Measurements from ENCODE around the gene ADAMTS2. TPM values are rescaled to one million over a fixed set of nuclear protein-coding genes. Genes with fewer than 3 reads are reported as not detected.

ADAMTS2 gene
- total and polyA plus RNA-seq, 10 donors: 4.0 to 101 (median 47.5) TPM

DNA sequence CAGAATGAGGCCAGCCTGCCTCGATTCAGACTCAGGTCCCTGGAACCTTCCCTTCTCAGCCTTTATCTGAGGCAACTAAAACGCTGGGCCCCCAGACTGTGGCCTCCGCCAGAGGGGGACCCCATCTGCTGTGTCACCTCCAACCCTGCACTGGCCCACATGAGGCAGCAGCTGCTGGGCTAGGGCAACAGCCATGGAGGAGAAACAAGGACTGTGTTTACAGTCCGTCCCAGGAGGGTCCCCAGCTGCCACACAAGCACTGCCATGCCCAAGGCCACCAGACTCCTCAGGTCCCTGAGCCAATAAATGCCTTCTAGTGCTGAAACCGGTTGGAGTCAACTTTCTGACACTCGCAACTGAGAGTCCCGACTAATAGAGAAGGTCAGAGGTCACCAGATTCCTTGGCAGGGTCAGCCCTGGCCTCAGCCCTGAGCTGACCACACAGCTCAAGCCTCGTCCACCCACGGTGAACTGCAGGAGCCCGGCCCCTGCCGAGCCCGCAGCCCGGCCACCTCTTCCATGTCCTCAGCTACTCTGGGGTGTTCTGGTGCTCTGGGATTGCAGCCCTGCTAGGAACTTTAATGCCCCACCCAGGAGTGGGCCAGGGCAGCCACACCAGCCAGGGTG is 208.1 kb downstream of the ADAMTS2 start:
- TF ChIP-seq POLR2A (IDR thresholded peaks at IDR 0.05): no peak
- TF ChIP-seq POLR2AphosphoS5 (IDR thresholded peaks at IDR 0.05): peak in 1 of 3 donors; percentile 24
- intact Hi-C loops (cut with DNase I; ENCODE audit: low total_unique reads): no loop called here
- whole genome bisulfite sequencing, 5 donors: 79 to 87% (median 84%) methylated on average over 10 to 13 of the region's 13 CpGs

DNA sequence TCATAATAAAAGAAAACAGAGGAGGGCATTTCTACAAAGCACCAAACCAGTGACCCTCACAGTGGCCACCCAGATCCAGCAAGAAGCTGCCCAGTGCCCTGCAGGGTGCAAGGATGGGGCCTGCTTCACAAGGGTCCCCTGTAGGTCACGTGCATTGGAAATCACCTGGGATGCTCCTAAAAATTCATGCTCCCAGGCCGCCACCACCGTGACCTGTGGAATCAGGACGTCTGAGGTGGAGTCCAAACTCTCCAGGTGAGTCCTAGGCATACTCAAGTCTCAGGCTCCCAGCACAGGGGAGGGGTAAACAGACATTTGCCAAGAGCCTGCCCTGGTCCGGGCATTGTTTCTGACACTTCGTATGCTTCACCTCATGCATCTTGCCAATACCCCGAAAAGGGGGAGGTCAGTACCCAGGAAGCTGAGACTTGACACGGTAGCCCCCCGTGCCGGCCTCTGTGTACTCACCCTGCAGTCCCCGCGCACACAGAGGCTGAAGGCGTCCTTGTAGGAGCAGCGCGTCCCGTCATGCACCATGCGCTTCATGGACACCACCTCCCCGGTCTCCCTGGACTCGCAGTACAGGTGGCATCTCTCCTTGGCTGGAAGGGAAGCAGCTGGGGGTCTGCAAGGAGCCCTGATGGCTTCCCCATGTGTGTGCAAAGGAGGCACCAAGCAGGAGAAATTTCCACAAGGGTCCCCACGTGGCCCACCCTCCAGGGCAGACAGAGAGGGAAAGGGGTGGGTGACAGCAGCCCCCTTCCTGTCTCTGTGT is 209.6 kb downstream of the ADAMTS2 start:
- H3K9me3 ChIP-seq: no peaks in the 10 kb centered on the region
- no peak overlapping the region for H3K27ac ChIP-seq
- no peak overlapping the region for H3K4me3 ChIP-seq
- H3K4me1 ChIP-seq: no peaks in the 10 kb centered on the region
- intact Hi-C loops (cut with DNase I; ENCODE audit: low total_unique reads): no loop called here
- H3K27me3 ChIP-seq (replicated peaks in 1 of 7): no peaks in the 10 kb centered on the region
- TF ChIP-seq POLR2AphosphoS5 (IDR thresholded peaks at IDR 0.05): peak in 1 of 3 donors; percentile 17
- TF ChIP-seq POLR2A (IDR thresholded peaks at IDR 0.05): no peak
- TF ChIP-seq, protein P1, sequence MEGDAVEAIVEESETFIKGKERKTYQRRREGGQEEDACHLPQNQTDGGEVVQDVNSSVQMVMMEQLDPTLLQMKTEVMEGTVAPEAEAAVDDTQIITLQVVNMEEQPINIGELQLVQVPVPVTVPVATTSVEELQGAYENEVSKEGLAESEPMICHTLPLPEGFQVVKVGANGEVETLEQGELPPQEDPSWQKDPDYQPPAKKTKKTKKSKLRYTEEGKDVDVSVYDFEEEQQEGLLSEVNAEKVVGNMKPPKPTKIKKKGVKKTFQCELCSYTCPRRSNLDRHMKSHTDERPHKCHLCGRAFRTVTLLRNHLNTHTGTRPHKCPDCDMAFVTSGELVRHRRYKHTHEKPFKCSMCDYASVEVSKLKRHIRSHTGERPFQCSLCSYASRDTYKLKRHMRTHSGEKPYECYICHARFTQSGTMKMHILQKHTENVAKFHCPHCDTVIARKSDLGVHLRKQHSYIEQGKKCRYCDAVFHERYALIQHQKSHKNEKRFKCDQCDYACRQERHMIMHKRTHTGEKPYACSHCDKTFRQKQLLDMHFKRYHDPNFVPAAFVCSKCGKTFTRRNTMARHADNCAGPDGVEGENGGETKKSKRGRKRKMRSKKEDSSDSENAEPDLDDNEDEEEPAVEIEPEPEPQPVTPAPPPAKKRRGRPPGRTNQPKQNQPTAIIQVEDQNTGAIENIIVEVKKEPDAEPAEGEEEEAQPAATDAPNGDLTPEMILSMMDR (IDR thresholded peaks at IDR 0.05 in 8 of 11, conservative IDR thresholded peaks at IDR 0.05 in 3 of 11): no peak
- H3K36me3 ChIP-seq: peaks cover 0 to 81% (median 2%) of the 10 kb centered on the region in 6 donors
- WGBS, 5 donors: 86 to 95% (median 92%) methylated on average over 19 to 20 of the region's 20 CpGs
- peak; percentile 50 for DNase-seq

More for the DNA sequence above, 208.1 kb downstream of the ADAMTS2 start:
- no peaks in the 10 kb centered on the region for H3K9me3 ChIP-seq
- peaks cover 0 to 66% (median under 1%) of the 10 kb centered on the region in 6 donors for H3K36me3 ChIP-seq
- H3K27me3 ChIP-seq (replicated peaks in 1 of 7): no peaks in the 10 kb centered on the region
- no peaks in the 10 kb centered on the region for H3K4me1 ChIP-seq
- H3K27ac ChIP-seq: no peak overlapping the region
- peak; percentile 46 for DNase-seq
- H3K4me3 ChIP-seq: no peak overlapping the region

DNA sequence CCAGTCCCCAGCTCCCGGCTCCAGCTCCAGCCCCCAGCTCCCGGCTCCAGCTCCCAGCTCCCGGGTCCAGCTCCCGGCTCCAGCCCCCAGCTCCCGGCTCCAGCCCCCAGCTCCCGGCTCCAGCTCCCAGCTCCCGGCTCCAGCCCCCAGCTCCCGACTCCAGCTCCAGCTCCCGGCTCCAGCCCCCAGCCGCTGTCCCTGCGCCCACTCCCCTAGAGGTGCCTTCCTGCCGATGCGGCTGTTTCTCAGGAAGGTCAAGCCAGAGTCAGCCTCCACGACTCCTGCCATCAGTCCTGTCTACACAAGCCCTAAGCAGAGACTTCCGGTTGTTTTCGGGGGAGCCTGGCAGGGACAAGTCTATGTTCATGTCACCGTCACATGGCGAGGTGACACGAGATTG is 210.3 kb downstream of the ADAMTS2 start:
- no peak overlapping the region for H3K4me3 ChIP-seq
- H3K9me3 ChIP-seq: no peaks in the 10 kb centered on the region
- H3K27me3 ChIP-seq (replicated peaks in 1 of 7): no peaks in the 10 kb centered on the region
- no peak overlapping the region for H3K27ac ChIP-seq
- TF ChIP-seq, protein P1 (IDR thresholded peaks at IDR 0.05 in 8 of 11, conservative IDR thresholded peaks at IDR 0.05 in 3 of 11): no peak
- TF ChIP-seq POLR2A (IDR thresholded peaks at IDR 0.05): no peak
- TF ChIP-seq POLR2AphosphoS5 (IDR thresholded peaks at IDR 0.05): no peak
- 76 to 92% (median 85%) methylated on average over 9 to 19 of the region's 19 CpGs for WGBS, 5 donors
- intact Hi-C loops (cut with DNase I; ENCODE audit: low total_unique reads): no loop called here
- H3K36me3 ChIP-seq: peaks cover 0 to 86% (median 4%) of the 10 kb centered on the region in 6 donors
- DNase-seq: peak; percentile 63
- no peaks in the 10 kb centered on the region for H3K4me1 ChIP-seq

DNA sequence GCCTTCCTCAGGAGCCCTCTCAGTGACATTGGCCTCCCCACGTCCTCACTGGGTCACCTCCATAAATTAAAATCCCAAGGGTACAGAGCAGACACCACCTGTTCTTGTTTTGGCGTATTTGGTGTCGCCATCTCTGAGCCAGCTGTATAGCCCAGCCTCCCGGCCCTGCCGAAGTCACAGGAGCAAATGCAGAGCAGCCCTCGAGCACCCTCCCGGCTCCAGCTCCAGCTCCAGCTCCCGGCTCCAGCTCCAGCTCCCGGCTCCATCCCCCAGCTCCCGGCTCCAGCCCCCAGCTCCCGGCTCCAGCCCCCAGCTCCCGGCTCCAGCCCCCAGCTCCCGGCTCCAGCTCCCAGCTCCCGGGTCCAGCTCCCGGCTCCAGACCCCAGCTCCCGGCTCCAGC is 210.8 kb downstream of the ADAMTS2 start:
- H3K27ac ChIP-seq: no peak overlapping the region
- TF ChIP-seq, protein P1 (IDR thresholded peaks at IDR 0.05 in 8 of 11, conservative IDR thresholded peaks at IDR 0.05 in 3 of 11): no peak
- TF ChIP-seq POLR2A (IDR thresholded peaks at IDR 0.05) (no peak), POLR2AphosphoS5 (IDR thresholded peaks at IDR 0.05) (no peak)
- H3K27me3 ChIP-seq (replicated peaks in 1 of 7): no peaks in the 10 kb centered on the region
- DNase-seq: peak; percentile 40
- H3K36me3 ChIP-seq: peaks cover 0 to 86% (median 4%) of the 10 kb centered on the region in 6 donors
- no peaks in the 10 kb centered on the region for H3K9me3 ChIP-seq
- 90 to 97% (median 93%) methylated on average over 11 to 16 of the region's 16 CpGs for WGBS, 5 donors
- no peak overlapping the region for H3K4me3 ChIP-seq
- intact Hi-C loops (cut with DNase I; ENCODE audit: low total_unique reads): no loop called here
- no peaks in the 10 kb centered on the region for H3K4me1 ChIP-seq
